ENCODE measurements around the gene TNFAIP8L3. TPM values are rescaled to one million over a fixed set of nuclear protein-coding genes. Genes with fewer than 3 reads are reported as not detected.

The TNFAIP8L3 gene
- total and polyA plus RNA-seq, 7 experiments from 2014 or later: not detected

GRCh38 chr15:51117270-51117669 is 22.6 kb upstream of the TNFAIP8L3 start:
- ChIA-PET POLR2A (no interaction called here), CTCF (interaction anchor here (0.7 kb wide), 1 partner anchor 1073 kb away, joined by 3 read pairs; no protein-coding TSS in a partner anchor)
- no peak for DNase-seq
- H3K4me1 ChIP-seq (ENCODE audit: control insufficient read depth in 2 of 2, insufficient read depth in 2 of 2, low read length in 2 of 2): no peaks in the 10 kb centered on the region
- no peaks in the 10 kb centered on the region for H3K9me3 ChIP-seq (ENCODE audit: control insufficient read depth in 2 of 3, low read length in 3 of 3)
- H3K4me1 Mint-ChIP-seq: no peaks in the 10 kb centered on the region
- no peak overlapping the region for H3K4me3 Mint-ChIP-seq
- H3K4me3 ChIP-seq (ENCODE audit: low read length): no peak overlapping the region
- H3K36me3 Mint-ChIP-seq: peaks cover 0 to 5% (median 0%) of the 10 kb centered on the region in 5 donors
- H3K27ac Mint-ChIP-seq: no peak overlapping the region
- peaks cover 15 to 38% (median 26%) of the 10 kb centered on the region in 5 donors for H3K27me3 Mint-ChIP-seq
- H3K36me3 ChIP-seq (ENCODE audit: control insufficient read depth in 2 of 3, insufficient read depth in 3 of 3, low read length in 3 of 3): no peaks in the 10 kb centered on the region
- intact Hi-C loops (cut with micrococcal nuclease): no loop called here
- no peak for ATAC-seq
- H3K9me3 Mint-ChIP-seq: peaks cover 0 to 7% (median 1%) of the 10 kb centered on the region in 11 donors
- no peak overlapping the region for H3K27ac ChIP-seq (ENCODE audit: low read depth, low read length)
- H3K27me3 ChIP-seq (ENCODE audit: control insufficient read depth in 2 of 2, insufficient read depth in 2 of 2, low read length in 2 of 2): peaks cover 0 to 4% of the 10 kb centered on the region in 2 donors

- no peak for ATAC-seq
- Histone ChIP-seq H3K4me1 (ENCODE audit: control insufficient read depth in 2 of 2, insufficient read depth in 2 of 2, low read length in 2 of 2) (no peaks in the 10 kb centered on the region), H3K9me3 (ENCODE audit: control insufficient read depth in 2 of 3, low read length in 3 of 3) (no peaks in the 10 kb centered on the region), H3K27ac (ENCODE audit: low read depth, low read length) (no peak overlapping the region), H3K27me3 (ENCODE audit: control insufficient read depth in 2 of 2, insufficient read depth in 2 of 2, low read length in 2 of 2) (peaks cover 0 to 4% of the 10 kb centered on the region in 2 donors), H3K4me3 (ENCODE audit: low read length) (no peak overlapping the region), H3K36me3 (ENCODE audit: control insufficient read depth in 2 of 3, insufficient read depth in 3 of 3, low read length in 3 of 3) (no peaks in the 10 kb centered on the region)
- Mint-ChIP-seq H3K36me3 (peaks cover 0 to 5% (median 0%) of the 10 kb centered on the region in 5 donors), H3K27me3 (peaks cover 14 to 41% (median 30%) of the 10 kb centered on the region in 5 donors), H3K9me3 (peaks cover 0 to 7% (median 1%) of the 10 kb centered on the region in 11 donors), H3K27ac (no peak overlapping the region), H3K4me1 (no peaks in the 10 kb centered on the region), H3K4me3 (no peak overlapping the region)
- DNase-seq: no peak
- POLR2A ChIA-PET: no interaction called here
- intact Hi-C loops (cut with micrococcal nuclease): no loop called here
- CTCF ChIA-PET: no interaction called here
These were observed 19.9 kb upstream of the TNFAIP8L3 start for GRCh38 chr15:51114437-51115119.

GRCh38 chr15:51112078-51112477 is 17.4 kb upstream of the TNFAIP8L3 start:
- no peaks in the 10 kb centered on the region for H3K9me3 Mint-ChIP-seq
- H3K27me3 Mint-ChIP-seq: peaks cover 5 to 30% (median 18%) of the 10 kb centered on the region in 5 donors
- H3K4me1 Mint-ChIP-seq: no peaks in the 10 kb centered on the region
- H3K27ac ChIP-seq (ENCODE audit: low read depth, low read length): no peak overlapping the region
- H3K4me3 ChIP-seq (ENCODE audit: low read length): no peak overlapping the region
- H3K36me3 ChIP-seq (ENCODE audit: control insufficient read depth in 2 of 3, insufficient read depth in 3 of 3, low read length in 3 of 3): no peaks in the 10 kb centered on the region
- ChIA-PET CTCF (no interaction called here), POLR2A (no interaction called here)
- H3K4me3 Mint-ChIP-seq: no peak overlapping the region
- H3K27me3 ChIP-seq (ENCODE audit: control insufficient read depth in 2 of 2, insufficient read depth in 2 of 2, low read length in 2 of 2): no peaks in the 10 kb centered on the region
- H3K27ac Mint-ChIP-seq: no peak overlapping the region
- no peaks in the 10 kb centered on the region for H3K9me3 ChIP-seq (ENCODE audit: control insufficient read depth in 2 of 3, low read length in 3 of 3)
- intact Hi-C loops (cut with micrococcal nuclease): no loop called here
- no peak for ATAC-seq
- H3K36me3 Mint-ChIP-seq: no peaks in the 10 kb centered on the region
- H3K4me1 ChIP-seq (ENCODE audit: control insufficient read depth in 2 of 2, insufficient read depth in 2 of 2, low read length in 2 of 2): no peaks in the 10 kb centered on the region
- no peak for DNase-seq

- no peaks in the 10 kb centered on the region for H3K36me3 ChIP-seq (ENCODE audit: control insufficient read depth in 2 of 3, insufficient read depth in 3 of 3, low read length in 3 of 3)
- Mint-ChIP-seq H3K27ac (no peak overlapping the region), H3K4me3 (no peak overlapping the region), H3K27me3 (peaks cover 8 to 30% (median 18%) of the 10 kb centered on the region in 5 donors), H3K36me3 (no peaks in the 10 kb centered on the region), H3K4me1 (no peaks in the 10 kb centered on the region), H3K9me3 (no peaks in the 10 kb centered on the region)
- ChIA-PET POLR2A (no interaction called here), CTCF (no interaction called here)
- H3K4me1 ChIP-seq (ENCODE audit: control insufficient read depth in 2 of 2, insufficient read depth in 2 of 2, low read length in 2 of 2): no peaks in the 10 kb centered on the region
- H3K27ac ChIP-seq (ENCODE audit: low read depth, low read length): no peak overlapping the region
- ATAC-seq (no peak), DNase-seq (no peak)
- H3K4me3 ChIP-seq (ENCODE audit: low read length): no peak overlapping the region
- intact Hi-C loops (cut with micrococcal nuclease): no loop called here
- H3K27me3 ChIP-seq (ENCODE audit: control insufficient read depth in 2 of 2, insufficient read depth in 2 of 2, low read length in 2 of 2): no peaks in the 10 kb centered on the region
- H3K9me3 ChIP-seq (ENCODE audit: control insufficient read depth in 2 of 3, low read length in 3 of 3): no peaks in the 10 kb centered on the region
These were observed 16.4 kb upstream of the TNFAIP8L3 start for GRCh38 chr15:51111061-51111460.

- Mint-ChIP-seq H3K27ac (no peak overlapping the region), H3K4me1 (no peaks in the 10 kb centered on the region), H3K9me3 (no peaks in the 10 kb centered on the region), H3K36me3 (no peaks in the 10 kb centered on the region), H3K4me3 (no peak overlapping the region), H3K27me3 (peaks cover 10 to 32% (median 21%) of the 10 kb centered on the region in 5 donors)
- H3K4me3 ChIP-seq (ENCODE audit: low read length): no peak overlapping the region
- intact Hi-C loops (cut with micrococcal nuclease): no loop called here
- H3K4me1 ChIP-seq (ENCODE audit: control insufficient read depth in 2 of 2, insufficient read depth in 2 of 2, low read length in 2 of 2): no peaks in the 10 kb centered on the region
- H3K27ac ChIP-seq (ENCODE audit: low read depth, low read length): no peak overlapping the region
- ChIA-PET CTCF (no interaction called here), POLR2A (no interaction called here)
- H3K9me3 ChIP-seq (ENCODE audit: control insufficient read depth in 2 of 3, low read length in 3 of 3): no peaks in the 10 kb centered on the region
- H3K36me3 ChIP-seq (ENCODE audit: control insufficient read depth in 2 of 3, insufficient read depth in 3 of 3, low read length in 3 of 3): no peaks in the 10 kb centered on the region
- ATAC-seq: no peak
- DNase-seq: no peak
- no peaks in the 10 kb centered on the region for H3K27me3 ChIP-seq (ENCODE audit: control insufficient read depth in 2 of 2, insufficient read depth in 2 of 2, low read length in 2 of 2)
These were observed 15.5 kb upstream of the TNFAIP8L3 start for GRCh38 chr15:51110171-51110570.

GRCh38 chr15:51108933-51109550 is 14.3 kb upstream of the TNFAIP8L3 start:
- intact Hi-C loops (cut with micrococcal nuclease): no loop called here
- Mint-ChIP-seq H3K4me1 (no peaks in the 10 kb centered on the region), H3K4me3 (no peak overlapping the region), H3K36me3 (no peaks in the 10 kb centered on the region), H3K27ac (no peak overlapping the region), H3K9me3 (no peaks in the 10 kb centered on the region), H3K27me3 (peaks cover 21 to 44% (median 27%) of the 10 kb centered on the region in 5 donors)
- ChIA-PET CTCF (no interaction called here), POLR2A (no interaction called here)
- DNase-seq (no peak), ATAC-seq (no peak)
- Histone ChIP-seq H3K4me3 (ENCODE audit: low read length) (no peak overlapping the region), H3K4me1 (ENCODE audit: control insufficient read depth in 2 of 2, insufficient read depth in 2 of 2, low read length in 2 of 2) (no peaks in the 10 kb centered on the region), H3K9me3 (ENCODE audit: control insufficient read depth in 2 of 3, low read length in 3 of 3) (no peaks in the 10 kb centered on the region), H3K36me3 (ENCODE audit: control insufficient read depth in 2 of 3, insufficient read depth in 3 of 3, low read length in 3 of 3) (no peaks in the 10 kb centered on the region), H3K27me3 (ENCODE audit: control insufficient read depth in 2 of 2, insufficient read depth in 2 of 2, low read length in 2 of 2) (no peaks in the 10 kb centered on the region), H3K27ac (ENCODE audit: low read depth, low read length) (no peak overlapping the region)

GRCh38 chr15:51107612-51108011 is 12.9 kb upstream of the TNFAIP8L3 start:
- Histone ChIP-seq H3K4me3 (ENCODE audit: low read length) (no peak overlapping the region), H3K27me3 (ENCODE audit: control insufficient read depth in 2 of 2, insufficient read depth in 2 of 2, low read length in 2 of 2) (no peaks in the 10 kb centered on the region), H3K27ac (ENCODE audit: low read depth, low read length) (no peak overlapping the region), H3K4me1 (ENCODE audit: control insufficient read depth in 2 of 2, insufficient read depth in 2 of 2, low read length in 2 of 2) (no peaks in the 10 kb centered on the region), H3K9me3 (ENCODE audit: control insufficient read depth in 2 of 3, low read length in 3 of 3) (no peaks in the 10 kb centered on the region), H3K36me3 (ENCODE audit: control insufficient read depth in 2 of 3, insufficient read depth in 3 of 3, low read length in 3 of 3) (no peaks in the 10 kb centered on the region)
- no peak overlapping the region for H3K27ac Mint-ChIP-seq
- ChIA-PET CTCF (no interaction called here), POLR2A (no interaction called here)
- no peaks in the 10 kb centered on the region for H3K9me3 Mint-ChIP-seq
- DNase-seq (no peak), ATAC-seq (no peak)
- no peak overlapping the region for H3K4me3 Mint-ChIP-seq
- H3K4me1 Mint-ChIP-seq: no peaks in the 10 kb centered on the region
- peaks cover 21 to 44% (median 35%) of the 10 kb centered on the region in 5 donors for H3K27me3 Mint-ChIP-seq
- no peaks in the 10 kb centered on the region for H3K36me3 Mint-ChIP-seq
- intact Hi-C loops (cut with micrococcal nuclease): no loop called here
